A673 (cell line): Measurements from ENCODE around the gene BBX. TPM values are rescaled to one million over a fixed set of nuclear protein-coding genes. Genes with fewer than 3 reads are reported as not detected.

ENCODE experiments used
- BruUV-seq: library from RNA; stranded (reverse); fragments of 400-500 nt; replicated peaks from 2 replicates; lab custom pipeline; 2021; lab: Mats Ljungman, UMichigan
- CTCF ChIA-PET: fragments of 300-600 bp; sonication (Branson Sonifier 250); formaldehyde crosslinking; loops from one replicate; lab custom pipeline; 2022; ENCODE audit warnings: antibody characterized with exemption; lab: Charles Lee
- POLR2A ChIA-PET: fragments of 300-600 bp; sonication (Branson Sonifier 250); formaldehyde crosslinking; loops from one replicate; lab custom pipeline; 2022; ENCODE audit warnings: antibody characterized with exemption; ENCODE audit not compliant: low non-redundant PET; lab: Charles Lee
- DNase-seq: peaks from one replicate; pipeline ENCODE4 v3.0.0-alpha.2; 2015; ENCODE audit warnings: low spot score
- H3K27ac ChIP-seq: fragments of 200-600 bp; sonication (generic); 2 replicates; pipeline ENCODE4 v1.5.1; 2016; ENCODE audit warnings: mixed run types, low read depth, mild to moderate bottlenecking, mixed read lengths, antibody characterized with exemption, low read length; ENCODE audit not compliant: poor library complexity, severe bottlenecking
- H3K27me3 ChIP-seq: fragments of 200-600 bp; sonication (generic); replicated peaks from 2 replicates; pipeline ENCODE4 v1.6.1; 2017; ENCODE audit warnings: mixed run types, low read depth, mild to moderate bottlenecking, mixed read lengths, antibody characterized with exemption, low read length; ENCODE audit not compliant: insufficient read depth, poor library complexity
- H3K36me3 ChIP-seq: fragments of 200-600 bp; sonication (generic); 2 replicates; pipeline ENCODE4 v1.6.1; 2016; ENCODE audit warnings: mixed run types, mild to moderate bottlenecking, mixed read lengths, antibody characterized with exemption, low read length; ENCODE audit not compliant: insufficient read depth, poor library complexity, severe bottlenecking
- H3K4me1 ChIP-seq: fragments of 200-600 bp; sonication (generic); 2 replicates; pipeline ENCODE4 v1.6.1; 2017; ENCODE audit warnings: mixed run types, mild to moderate bottlenecking, mixed read lengths, antibody characterized with exemption, low read length; ENCODE audit not compliant: insufficient read depth, poor library complexity, severe bottlenecking
- H3K4me3 ChIP-seq: fragments of 200-600 bp; sonication (generic); 2 replicates; pipeline ENCODE4 v1.5.1; 2016; ENCODE audit warnings: low read depth, mixed run types, mild to moderate bottlenecking, mixed read lengths, low read length; ENCODE audit not compliant: poor library complexity, severe bottlenecking
- H3K9me3 ChIP-seq: fragments of 200-600 bp; sonication (generic); 2 replicates; pipeline ENCODE4 v1.6.1; 2016; ENCODE audit warnings: mixed run types, low read depth, mild to moderate bottlenecking, mixed read lengths, antibody characterized with exemption, low read length; ENCODE audit not compliant: poor library complexity, severe bottlenecking
- EZH2 ChIP-seq: fragments of 200-600 bp; sonication (generic); IDR thresholded peaks from 2 replicates; pipeline ENCODE4 v1.6.1; 2017; ENCODE audit warnings: borderline replicate concordance, low read depth, mild to moderate bottlenecking, mixed read lengths, antibody characterized with exemption, low read length; ENCODE audit not compliant: poor library complexity, severe bottlenecking
- intact Hi-C: fragments of 100-400 bp; cut with micrococcal nuclease; formaldehyde crosslinking; loops from one replicate; pipeline ENCODE4 v1.10.0; 2022; ENCODE audit not compliant: unreplicated experiment
- total RNA-seq: library from RNA; stranded (reverse); gene quantifications from 2 replicates; pipeline ENCODE4 v1.2.3, GENCODE V29; 2021
- TF ChIP-seq, protein P1 (sequence below): fragments of 300-800, 200-600 bp; sonication (generic); conservative IDR thresholded peaks from 2 replicates; pipeline ENCODE4 v1.5.1; 2017; ENCODE audit warnings: low read depth, mild to moderate bottlenecking, antibody characterized with exemption, low read length, moderate library complexity, mixed read lengths

BBX gene
- total RNA-seq, 1 experiment from 2014 or later: 28.9 TPM

DNA sequence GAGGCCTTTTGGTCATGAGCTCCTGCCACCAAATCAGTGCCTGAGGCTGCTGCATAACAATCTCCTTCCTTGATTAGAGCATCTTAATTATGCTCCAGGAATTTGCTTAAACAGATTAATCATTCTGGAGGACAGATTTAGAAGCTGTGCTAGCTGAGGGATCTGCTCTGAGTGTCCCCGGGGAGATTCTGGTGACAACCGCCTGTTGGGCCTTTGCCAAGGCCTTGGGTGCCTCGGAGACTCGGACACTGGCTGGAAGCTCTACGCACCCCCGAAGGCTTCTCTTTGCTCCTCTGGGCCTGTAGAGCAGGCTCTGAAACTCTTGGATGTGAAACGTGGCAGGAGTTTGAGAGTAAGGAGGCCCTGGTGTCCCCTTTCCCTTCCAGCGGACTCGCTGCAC, 304.0 kb downstream of the BBX start:
- no peaks in the 10 kb centered on the region for H3K4me1 ChIP-seq
- BruUV-seq: no TSS peak
- H3K36me3 ChIP-seq: no peaks in the 10 kb centered on the region
- no peak for TF ChIP-seq EZH2
- TF ChIP-seq, protein P1, sequence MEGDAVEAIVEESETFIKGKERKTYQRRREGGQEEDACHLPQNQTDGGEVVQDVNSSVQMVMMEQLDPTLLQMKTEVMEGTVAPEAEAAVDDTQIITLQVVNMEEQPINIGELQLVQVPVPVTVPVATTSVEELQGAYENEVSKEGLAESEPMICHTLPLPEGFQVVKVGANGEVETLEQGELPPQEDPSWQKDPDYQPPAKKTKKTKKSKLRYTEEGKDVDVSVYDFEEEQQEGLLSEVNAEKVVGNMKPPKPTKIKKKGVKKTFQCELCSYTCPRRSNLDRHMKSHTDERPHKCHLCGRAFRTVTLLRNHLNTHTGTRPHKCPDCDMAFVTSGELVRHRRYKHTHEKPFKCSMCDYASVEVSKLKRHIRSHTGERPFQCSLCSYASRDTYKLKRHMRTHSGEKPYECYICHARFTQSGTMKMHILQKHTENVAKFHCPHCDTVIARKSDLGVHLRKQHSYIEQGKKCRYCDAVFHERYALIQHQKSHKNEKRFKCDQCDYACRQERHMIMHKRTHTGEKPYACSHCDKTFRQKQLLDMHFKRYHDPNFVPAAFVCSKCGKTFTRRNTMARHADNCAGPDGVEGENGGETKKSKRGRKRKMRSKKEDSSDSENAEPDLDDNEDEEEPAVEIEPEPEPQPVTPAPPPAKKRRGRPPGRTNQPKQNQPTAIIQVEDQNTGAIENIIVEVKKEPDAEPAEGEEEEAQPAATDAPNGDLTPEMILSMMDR: no peak
- H3K9me3 ChIP-seq: no peaks in the 10 kb centered on the region
- ChIA-PET POLR2A (no interaction called here), CTCF (no interaction called here)
- H3K27me3 ChIP-seq: no peaks in the 10 kb centered on the region
- no peak overlapping the region for H3K27ac ChIP-seq
- no peak overlapping the region for H3K4me3 ChIP-seq
- DNase-seq: peak; percentile 5
- intact Hi-C loops: no loop called here

GRCh38 chr3:107829185-107829584, 306.4 kb downstream of the BBX start:
- no peak overlapping the region for H3K4me3 ChIP-seq
- H3K9me3 ChIP-seq: no peaks in the 10 kb centered on the region
- intact Hi-C loops: no loop called here
- ChIA-PET POLR2A (no interaction called here), CTCF (no interaction called here)
- H3K27ac ChIP-seq: no peak overlapping the region
- no peak for DNase-seq
- no TSS peak for BruUV-seq
- no peaks in the 10 kb centered on the region for H3K36me3 ChIP-seq
- H3K4me1 ChIP-seq: no peaks in the 10 kb centered on the region
- H3K27me3 ChIP-seq: no peaks in the 10 kb centered on the region
- no peak for TF ChIP-seq EZH2
- TF ChIP-seq, protein P1: no peak

DNA sequence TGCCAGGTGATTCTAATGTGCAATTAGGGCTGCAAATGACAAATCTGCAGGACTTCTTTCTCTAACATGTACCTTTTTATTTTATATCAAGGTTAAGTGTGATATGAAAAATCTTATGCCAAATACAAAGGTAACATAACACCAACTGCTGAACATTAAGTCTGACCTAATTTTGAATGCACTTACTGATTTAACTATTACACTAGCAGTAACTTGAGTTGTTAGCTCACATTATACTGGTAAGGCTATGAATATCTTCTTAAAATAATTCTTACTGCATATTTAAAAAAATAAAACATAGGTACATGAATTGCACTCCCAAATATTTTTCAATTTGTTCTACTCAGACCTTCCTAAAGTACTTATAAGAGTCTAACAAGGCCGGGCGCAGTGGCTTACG, 308.8 kb downstream of the BBX start:
- Histone ChIP-seq H3K4me1 (no peaks in the 10 kb centered on the region), H3K27ac (no peak overlapping the region), H3K9me3 (no peaks in the 10 kb centered on the region), H3K27me3 (no peaks in the 10 kb centered on the region), H3K36me3 (no peaks in the 10 kb centered on the region), H3K4me3 (no peak overlapping the region)
- ChIA-PET CTCF (no interaction called here), POLR2A (no interaction called here)
- DNase-seq: no peak
- TF ChIP-seq, protein P1: no peak
- TF ChIP-seq EZH2: no peak
- no TSS peak for BruUV-seq
- intact Hi-C loops: no loop called here
